Ecto neural progenitor cell (in vitro differentiated cells): ENCODE data around the gene STT3B.
"Not testable (repeated sequence)": the region's sequence is repeated elsewhere in the genome, so short reads cannot be mapped to it uniquely, and the experiment has no call there.

Experiments
- DNase-seq: peaks from one replicate; pipeline ENCODE4 v3.0.0-alpha.2; 2018; ENCODE audit warnings: low spot score

Gene STT3B

DNA sequence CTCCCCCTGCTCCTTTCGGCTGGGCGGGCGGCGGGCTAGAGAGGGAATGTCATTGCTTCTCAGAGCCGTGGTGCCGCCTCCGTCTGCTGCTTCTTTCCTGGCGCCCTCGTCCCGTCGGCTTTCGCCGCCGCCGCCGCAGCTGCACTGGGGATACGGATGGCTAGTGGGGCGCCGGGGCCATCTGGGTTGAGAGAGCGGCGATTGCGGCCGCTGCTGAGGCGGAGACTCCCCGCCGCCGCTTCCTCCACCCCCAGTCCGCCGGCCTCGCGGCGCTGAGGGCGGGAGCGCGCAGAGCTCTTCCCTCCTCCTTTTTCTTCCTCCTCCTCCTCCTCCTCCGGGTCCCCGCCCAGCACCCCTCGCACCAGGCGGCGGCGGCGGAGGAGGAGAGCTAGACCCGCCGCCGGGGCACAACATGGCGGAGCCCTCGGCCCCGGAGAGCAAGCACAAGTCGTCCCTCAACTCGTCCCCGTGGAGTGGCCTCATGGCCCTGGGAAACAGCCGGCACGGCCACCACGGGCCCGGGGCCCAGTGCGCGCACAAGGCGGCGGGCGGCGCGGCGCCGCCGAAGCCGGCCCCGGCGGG, at the start of gene STT3B:
Gene STT3B, plus strand, starts transcription at position 339 of the 582 bp plus-strand sequence. Its CDS starts 74 bp downstream, at position 413.
- no peak for DNase-seq

DNA sequence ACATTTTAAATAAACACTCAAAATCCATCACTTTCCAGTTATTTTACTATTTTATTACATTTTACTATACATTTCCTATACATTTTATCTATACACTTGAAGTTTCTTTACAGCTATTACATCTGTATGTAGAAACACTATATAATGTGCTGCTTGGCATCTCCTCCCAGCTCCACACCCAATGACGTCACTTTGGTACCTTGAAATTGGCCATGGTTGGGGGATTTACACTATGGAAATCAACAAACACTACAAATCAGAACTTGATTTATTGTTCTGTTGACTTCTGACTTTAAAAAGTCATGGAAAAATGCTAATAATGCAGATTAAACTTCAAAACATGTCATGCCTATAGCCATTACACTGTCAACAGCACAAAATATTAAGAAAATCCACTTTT, 48.9 kb upstream of the STT3B start:
- no peak for DNase-seq

DNA sequence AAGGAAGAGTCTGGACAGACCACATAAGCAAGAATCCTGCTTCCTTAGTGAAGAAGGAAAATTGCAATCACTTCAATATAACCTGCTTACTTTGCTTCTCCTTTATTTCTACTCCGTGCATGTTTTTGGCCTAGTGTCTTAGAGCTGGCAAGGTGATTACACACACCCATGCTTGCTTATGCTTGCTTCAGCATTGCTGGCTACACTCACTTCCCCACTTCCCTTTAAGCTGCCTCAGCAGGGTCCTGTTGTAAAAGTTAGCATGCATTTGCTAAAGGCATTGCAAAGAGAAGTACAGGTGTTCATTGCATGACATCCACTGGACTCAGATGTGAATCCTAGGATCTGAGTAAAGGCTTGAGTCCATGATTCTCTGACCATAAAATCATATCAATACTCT, 47.5 kb upstream of the STT3B start:
- DNase-seq: no peak

GRCh38 chr3:31486865-31487533, 45.7 kb upstream of the STT3B start:
- no peak for DNase-seq

DNA sequence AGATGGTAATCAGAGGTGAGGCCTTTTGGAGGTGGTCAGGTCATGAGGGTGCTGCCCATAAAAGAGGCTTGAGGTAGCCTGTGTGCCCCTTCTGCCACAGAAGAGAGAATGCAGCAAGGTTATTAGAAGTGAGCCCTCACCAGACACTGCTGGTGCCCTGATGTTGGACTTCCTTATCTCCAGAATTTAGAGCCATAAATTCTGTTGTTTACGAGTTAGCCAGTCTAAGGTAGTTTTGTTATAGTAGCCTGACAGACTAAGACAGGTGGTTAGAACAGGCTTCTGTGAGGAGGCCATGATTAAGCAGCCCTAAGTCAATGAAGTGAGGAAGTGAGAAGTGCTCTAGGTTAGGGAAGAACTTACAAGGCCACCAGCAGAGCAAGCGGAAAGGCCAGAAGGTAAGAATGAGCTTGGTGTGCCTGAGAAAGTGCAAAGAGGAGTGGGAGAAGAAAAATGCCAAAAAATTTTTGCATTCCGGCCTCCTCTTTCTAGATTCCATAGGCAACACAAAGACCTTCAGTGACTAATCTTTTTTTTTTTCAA, 44.2 kb upstream of the STT3B start:
- DNase-seq: no peak

DNA sequence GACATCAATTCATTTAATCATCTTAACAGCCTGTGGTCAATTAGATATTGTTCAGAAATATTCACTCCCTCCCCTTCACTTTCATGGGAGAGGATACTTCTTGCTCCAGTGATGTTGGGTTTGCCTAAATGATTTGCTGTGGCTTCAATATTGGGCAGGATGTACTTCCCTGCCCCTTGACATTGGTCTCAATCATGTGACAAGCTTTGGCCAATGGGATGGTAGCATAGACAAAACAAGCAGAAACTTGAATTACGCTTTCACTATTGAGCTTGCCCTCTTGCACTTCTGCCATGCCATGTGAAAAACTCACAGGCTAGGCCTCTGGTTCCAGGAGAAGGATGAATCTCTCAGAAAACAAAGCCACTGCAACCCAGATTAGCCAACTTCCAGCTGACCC, 42.2 kb upstream of the STT3B start:
- no peak for DNase-seq

DNA sequence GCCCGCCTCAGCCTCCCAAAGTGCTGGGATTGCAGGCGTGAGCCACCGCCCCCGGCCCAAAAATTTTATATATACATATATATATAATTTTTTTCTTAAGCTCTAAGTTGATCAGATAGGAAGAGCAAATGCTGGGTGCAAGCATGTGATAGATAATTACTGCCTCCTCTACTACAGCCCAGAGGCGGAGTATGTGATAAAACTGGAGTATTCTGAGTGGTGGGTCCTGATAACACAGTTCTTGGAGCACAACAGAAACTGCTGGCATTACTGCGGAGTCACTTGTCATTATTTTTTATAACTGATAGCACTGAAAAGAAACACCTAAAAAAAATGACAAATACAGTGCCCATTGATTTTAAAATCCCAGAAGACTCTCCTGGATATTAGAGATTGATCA, 41.1 kb upstream of the STT3B start:
- DNase-seq: no peak

DNA sequence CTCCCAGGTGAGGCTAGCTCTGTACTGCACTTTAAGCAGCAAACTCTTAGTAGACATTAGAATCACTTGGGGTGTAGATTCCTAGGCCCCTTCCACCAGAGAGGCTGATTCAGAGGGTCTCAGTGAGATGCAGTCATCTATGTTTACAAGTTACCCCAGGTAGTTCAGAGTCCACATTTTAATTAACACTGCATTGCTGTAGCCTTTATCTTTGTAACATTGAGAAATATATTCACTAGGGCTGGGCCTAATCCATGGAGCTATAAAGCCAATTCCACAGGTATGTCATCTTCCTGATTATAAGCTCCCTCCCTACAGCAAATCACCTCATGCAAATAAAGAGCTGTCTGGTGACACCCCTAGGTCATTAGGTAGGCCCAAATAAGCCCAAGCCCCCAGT, 39.6 kb upstream of the STT3B start:
- no peak for DNase-seq

DNA sequence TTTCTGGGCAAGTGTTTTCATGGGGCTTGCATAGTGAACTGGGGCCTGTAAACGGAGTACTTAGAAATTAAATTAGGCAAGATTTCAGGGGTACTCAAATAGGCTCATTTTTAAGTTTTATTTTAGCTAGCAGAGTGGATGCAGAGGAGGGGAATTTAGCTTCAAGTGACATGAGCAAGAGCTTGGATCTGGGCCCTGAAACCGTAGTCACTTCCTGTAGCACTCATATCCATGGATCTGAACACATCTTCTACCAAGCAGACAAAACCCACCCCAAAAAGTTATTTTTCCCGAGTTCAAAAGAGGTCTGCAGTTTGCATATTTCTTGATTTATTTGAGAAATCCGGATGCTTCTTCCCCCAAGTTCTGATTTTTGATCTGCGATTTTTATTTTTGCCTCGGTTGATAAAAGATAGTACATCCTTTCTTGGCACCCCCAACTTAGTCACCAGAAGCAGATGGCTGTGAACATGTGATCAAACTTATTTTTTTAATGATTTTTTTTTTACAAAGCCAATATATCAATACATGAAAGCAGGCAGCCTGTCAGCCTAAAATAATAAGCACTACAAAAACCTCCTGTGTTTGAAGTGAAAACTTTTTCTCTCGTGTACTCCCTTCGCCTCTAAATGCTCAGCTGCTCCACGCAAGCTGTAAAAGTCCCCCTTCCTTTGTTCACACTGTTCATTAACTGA, 36.6 kb upstream of the STT3B start:
- DNase-seq: no peak

GRCh38 chr3:31498791-31499190, 33.9 kb upstream of the STT3B start:
- DNase-seq: no peak

DNA sequence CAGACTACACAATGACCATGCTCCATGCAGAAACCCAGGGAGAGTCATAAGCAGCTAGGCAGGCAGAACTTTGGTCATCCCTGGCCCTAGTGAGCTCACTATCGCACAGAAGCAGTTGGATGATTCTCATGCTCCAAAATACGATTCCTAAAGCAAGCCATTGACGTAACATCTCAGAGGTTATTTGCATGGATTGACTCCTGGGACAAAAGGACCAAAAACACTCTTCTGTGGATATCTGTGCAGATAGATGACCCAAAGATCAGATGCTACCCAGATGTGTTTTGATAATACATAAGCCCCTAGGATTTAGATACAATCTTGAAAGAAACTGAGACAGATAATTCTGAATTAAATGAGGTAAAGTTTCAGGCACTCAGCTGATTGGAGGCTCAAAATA, 33.4 kb upstream of the STT3B start:
- DNase-seq: no peak

GRCh38 chr3:31502803-31503221, 29.9 kb upstream of the STT3B start:
- DNase-seq: no peak

GRCh38 chr3:31503456-31503855, 29.3 kb upstream of the STT3B start:
- no peak for DNase-seq

DNA sequence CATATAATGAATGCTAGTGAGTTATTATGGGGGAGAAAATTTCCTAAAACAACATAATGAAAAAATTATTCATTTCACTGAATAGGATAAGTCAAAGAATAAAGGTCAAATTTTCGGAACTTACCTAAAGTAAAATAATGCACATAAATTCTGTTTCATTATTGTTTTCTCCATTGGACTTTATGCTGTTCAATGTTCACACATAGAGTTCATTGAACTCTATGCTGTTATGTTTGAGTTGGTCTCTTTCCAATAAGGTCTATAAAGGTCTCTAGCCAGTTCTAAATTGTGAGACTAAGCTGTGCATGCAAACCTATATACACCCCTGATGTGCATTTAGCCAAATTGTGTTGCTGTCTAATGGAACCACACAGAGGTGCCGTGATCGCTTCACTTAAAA, 28.5 kb upstream of the STT3B start:
- no peak for DNase-seq

- no peak for DNase-seq
These were observed 27.2 kb upstream of the STT3B start for GRCh38 chr3:31505371-31506048.

- not testable (repeated sequence) for DNase-seq
These were observed 26.2 kb upstream of the STT3B start for GRCh38 chr3:31506515-31506914.

GRCh38 chr3:31508452-31509146, 24.1 kb upstream of the STT3B start:
- no peak for DNase-seq

- no peak for DNase-seq
These were observed 23.5 kb upstream of the STT3B start for GRCh38 chr3:31509147-31509728.

DNA sequence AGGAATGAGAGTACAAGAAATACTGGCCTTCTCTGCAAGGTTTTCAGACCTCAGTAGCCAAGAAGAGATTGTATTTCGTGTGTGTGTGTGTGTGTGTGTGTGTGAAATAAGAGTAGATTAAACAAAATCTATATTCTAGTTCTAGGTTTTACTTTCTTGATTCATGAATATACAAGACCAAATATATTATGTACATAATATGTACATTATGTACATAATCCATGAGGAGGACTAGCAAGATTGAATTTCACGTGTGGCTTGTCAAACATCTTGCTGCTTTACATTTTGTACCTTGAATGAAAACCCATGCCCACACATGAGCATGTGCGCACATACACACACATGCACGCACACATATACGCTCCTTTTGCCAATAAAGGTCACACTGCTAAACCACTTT, 18.2 kb upstream of the STT3B start:
- no peak for DNase-seq

DNA sequence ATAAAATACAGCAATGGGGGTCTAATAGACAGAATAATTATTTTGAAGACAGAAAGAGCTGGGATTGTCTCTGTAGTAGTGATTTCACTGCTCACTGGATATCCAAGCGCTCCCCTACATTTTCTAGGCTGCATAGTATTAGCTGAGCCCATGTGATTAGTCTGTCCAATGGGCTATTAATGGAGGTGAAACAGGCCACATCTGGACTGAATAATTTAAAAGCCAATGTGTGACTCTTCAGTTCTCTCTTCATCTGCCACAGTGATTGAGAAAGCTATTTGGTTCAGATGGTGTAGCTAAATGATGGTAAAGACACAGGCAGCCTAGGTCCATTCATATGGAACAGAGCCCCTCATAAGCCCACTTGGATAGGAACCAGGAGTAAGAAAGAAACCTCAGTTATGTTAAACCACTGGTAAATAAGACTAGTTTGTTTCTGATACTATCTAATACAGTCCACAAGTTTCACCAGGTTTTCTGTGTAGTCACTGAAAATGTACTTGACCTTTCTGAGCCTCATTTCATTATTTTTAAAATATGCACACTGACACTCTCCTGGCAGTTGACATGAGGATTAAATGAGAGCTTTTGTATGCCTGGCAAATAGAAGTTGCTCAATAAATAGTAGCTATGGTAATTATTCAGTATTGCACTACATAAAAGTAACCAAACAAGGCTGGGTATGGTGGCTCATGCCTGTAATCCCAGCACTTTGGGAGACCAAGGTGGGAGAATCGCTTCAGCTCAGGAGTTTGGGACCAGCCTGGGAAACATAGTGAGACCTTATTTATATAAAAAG, 17.0 kb upstream of the STT3B start:
- DNase-seq: no peak

- no peak for DNase-seq
These were observed 16.0 kb upstream of the STT3B start for GRCh38 chr3:31516757-31517156.
